ENCODE results near the gene EFCAB5. TPM values are rescaled to one million over a fixed set of nuclear protein-coding genes. Genes with fewer than 3 reads are reported as not detected.

The EFCAB5 gene
- total RNA-seq, 1 experiment from 2014 or later, result 0.39 TPM

DNA sequence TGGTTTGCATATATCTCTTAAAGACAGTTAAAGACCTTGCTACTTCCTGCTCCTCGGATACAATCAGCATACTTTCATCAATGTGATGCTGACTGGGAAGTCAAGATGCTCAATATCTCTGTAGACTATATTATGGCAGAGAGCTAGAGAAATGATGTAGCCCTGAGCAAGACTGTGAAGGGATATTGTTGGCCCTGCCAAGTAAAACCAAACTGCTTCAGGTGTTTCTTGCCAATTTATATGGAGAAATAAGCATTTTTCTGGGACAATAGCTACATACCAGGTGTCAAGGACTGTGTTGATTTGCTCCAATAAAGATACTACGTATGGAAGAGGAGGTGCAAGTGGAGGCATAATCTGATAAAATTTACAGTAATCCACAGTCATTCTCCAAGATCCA lies 4.7 kb upstream of the EFCAB5 start:
- no peak overlapping the region for H3K27ac ChIP-seq (ENCODE audit: low read length)
- H3K4me1 ChIP-seq (ENCODE audit: control insufficient read depth, insufficient read depth, low read length), result peaks cover 8% of the 10 kb centered on the region
- POLR2A ChIA-PET, result no interaction called here
- intact Hi-C loops (cut with micrococcal nuclease; ENCODE audit: unreplicated experiment) (loop anchor here (2.0 kb wide), 1 partner anchor 84 kb away; no protein-coding TSS in a partner anchor), in situ Hi-C loops (cut with HindIII; ENCODE audit: low pct_unique_long_range_greater_than_20kb, low sequenced_read_pairs) (no loop called here)
- no TSS peak for BruUV-seq (replicated peaks)
- TF ChIP-seq, protein P1, sequence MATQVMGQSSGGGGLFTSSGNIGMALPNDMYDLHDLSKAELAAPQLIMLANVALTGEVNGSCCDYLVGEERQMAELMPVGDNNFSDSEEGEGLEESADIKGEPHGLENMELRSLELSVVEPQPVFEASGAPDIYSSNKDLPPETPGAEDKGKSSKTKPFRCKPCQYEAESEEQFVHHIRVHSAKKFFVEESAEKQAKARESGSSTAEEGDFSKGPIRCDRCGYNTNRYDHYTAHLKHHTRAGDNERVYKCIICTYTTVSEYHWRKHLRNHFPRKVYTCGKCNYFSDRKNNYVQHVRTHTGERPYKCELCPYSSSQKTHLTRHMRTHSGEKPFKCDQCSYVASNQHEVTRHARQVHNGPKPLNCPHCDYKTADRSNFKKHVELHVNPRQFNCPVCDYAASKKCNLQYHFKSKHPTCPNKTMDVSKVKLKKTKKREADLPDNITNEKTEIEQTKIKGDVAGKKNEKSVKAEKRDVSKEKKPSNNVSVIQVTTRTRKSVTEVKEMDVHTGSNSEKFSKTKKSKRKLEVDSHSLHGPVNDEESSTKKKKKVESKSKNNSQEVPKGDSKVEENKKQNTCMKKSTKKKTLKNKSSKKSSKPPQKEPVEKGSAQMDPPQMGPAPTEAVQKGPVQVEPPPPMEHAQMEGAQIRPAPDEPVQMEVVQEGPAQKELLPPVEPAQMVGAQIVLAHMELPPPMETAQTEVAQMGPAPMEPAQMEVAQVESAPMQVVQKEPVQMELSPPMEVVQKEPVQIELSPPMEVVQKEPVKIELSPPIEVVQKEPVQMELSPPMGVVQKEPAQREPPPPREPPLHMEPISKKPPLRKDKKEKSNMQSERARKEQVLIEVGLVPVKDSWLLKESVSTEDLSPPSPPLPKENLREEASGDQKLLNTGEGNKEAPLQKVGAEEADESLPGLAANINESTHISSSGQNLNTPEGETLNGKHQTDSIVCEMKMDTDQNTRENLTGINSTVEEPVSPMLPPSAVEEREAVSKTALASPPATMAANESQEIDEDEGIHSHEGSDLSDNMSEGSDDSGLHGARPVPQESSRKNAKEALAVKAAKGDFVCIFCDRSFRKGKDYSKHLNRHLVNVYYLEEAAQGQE (IDR thresholded peaks at IDR 0.05; ENCODE audit: insufficient read depth in 1 of 2, low read depth in 2 of 2, low read length in 1 of 2), result no peak
- TF ChIP-seq SIN3A (IDR thresholded peaks at IDR 0.05; ENCODE audit: borderline replicate concordance, insufficient read depth, low read depth, low read length), result no peak
- TF ChIP-seq, protein P2, sequence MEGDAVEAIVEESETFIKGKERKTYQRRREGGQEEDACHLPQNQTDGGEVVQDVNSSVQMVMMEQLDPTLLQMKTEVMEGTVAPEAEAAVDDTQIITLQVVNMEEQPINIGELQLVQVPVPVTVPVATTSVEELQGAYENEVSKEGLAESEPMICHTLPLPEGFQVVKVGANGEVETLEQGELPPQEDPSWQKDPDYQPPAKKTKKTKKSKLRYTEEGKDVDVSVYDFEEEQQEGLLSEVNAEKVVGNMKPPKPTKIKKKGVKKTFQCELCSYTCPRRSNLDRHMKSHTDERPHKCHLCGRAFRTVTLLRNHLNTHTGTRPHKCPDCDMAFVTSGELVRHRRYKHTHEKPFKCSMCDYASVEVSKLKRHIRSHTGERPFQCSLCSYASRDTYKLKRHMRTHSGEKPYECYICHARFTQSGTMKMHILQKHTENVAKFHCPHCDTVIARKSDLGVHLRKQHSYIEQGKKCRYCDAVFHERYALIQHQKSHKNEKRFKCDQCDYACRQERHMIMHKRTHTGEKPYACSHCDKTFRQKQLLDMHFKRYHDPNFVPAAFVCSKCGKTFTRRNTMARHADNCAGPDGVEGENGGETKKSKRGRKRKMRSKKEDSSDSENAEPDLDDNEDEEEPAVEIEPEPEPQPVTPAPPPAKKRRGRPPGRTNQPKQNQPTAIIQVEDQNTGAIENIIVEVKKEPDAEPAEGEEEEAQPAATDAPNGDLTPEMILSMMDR (IDR thresholded peaks at IDR 0.05), result no peak
- no peak for TF ChIP-seq TCF7L2 (IDR thresholded peaks at IDR 0.05; ENCODE audit: low read depth, low read length)
- TF ChIP-seq POLR2AphosphoS5 (IDR thresholded peaks at IDR 0.05; ENCODE audit: low read depth, low read length), result no peak
- no peaks in the 10 kb centered on the region for H3K9me3 ChIP-seq (ENCODE audit: control insufficient read depth, insufficient read depth, low read depth, low read length)
- no peaks in the 10 kb centered on the region for H3K36me3 ChIP-seq (ENCODE audit: control insufficient read depth, insufficient read depth, low read length)
- H3K27me3 ChIP-seq (ENCODE audit: control insufficient read depth, insufficient read depth, low read length), result no peaks in the 10 kb centered on the region
- no peak overlapping the region for H3K4me3 ChIP-seq (ENCODE audit: low read depth in 2 of 2, low read length in 2 of 2)
- ATAC-seq (no peak), DNase-seq (ENCODE audit: low read depth, low spot score) (no peak)
- CTCF ChIA-PET, result interaction anchor here (0.7 kb wide), 1 partner anchor 10 kb away, joined by 3 read pairs; no protein-coding TSS in a partner anchor

DNA sequence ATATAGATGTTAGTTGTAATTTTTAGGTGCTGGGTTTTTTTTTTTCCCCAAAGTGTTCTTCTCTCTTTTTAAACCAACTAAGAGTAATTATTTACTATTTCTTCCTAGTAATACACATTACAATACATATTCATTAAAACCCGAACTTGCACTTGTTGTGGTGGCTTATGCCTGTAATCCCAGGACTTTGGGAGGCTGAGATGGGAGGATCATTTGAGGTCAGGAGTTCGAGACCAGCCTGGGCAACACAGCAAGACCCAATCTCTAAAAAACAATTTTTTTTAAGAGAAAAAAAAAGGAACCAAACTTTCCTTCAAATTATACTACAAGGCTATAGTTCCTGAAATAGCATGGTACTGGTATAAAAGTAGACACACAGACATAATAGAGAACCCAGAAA lies 3.8 kb downstream of the EFCAB5 start:
- POLR2A ChIA-PET, result no interaction called here
- Histone ChIP-seq H3K9me3 (ENCODE audit: control insufficient read depth, insufficient read depth, low read depth, low read length) (no peaks in the 10 kb centered on the region), H3K27me3 (ENCODE audit: control insufficient read depth, insufficient read depth, low read length) (no peaks in the 10 kb centered on the region), H3K4me1 (ENCODE audit: control insufficient read depth, insufficient read depth, low read length) (no peaks in the 10 kb centered on the region), H3K4me3 (ENCODE audit: low read depth in 2 of 2, low read length in 2 of 2) (no peak overlapping the region), H3K36me3 (ENCODE audit: control insufficient read depth, insufficient read depth, low read length) (no peaks in the 10 kb centered on the region), H3K27ac (ENCODE audit: low read length) (no peak overlapping the region)
- in situ Hi-C loops (cut with HindIII; ENCODE audit: low pct_unique_long_range_greater_than_20kb, low sequenced_read_pairs), result no loop called here
- CTCF ChIA-PET, result interaction anchor here (0.6 kb wide), 1 partner anchor 37 kb away, joined by 9 read pairs; no protein-coding TSS in a partner anchor
- no TSS peak for BruUV-seq (replicated peaks)
- no peak for DNase-seq (ENCODE audit: low read depth, low spot score)
- TF ChIP-seq SIN3A (IDR thresholded peaks at IDR 0.05; ENCODE audit: borderline replicate concordance, insufficient read depth, low read depth, low read length), result no peak
- TF ChIP-seq TCF7L2 (IDR thresholded peaks at IDR 0.05; ENCODE audit: low read depth, low read length), result no peak
- TF ChIP-seq, protein P1 (IDR thresholded peaks at IDR 0.05; ENCODE audit: insufficient read depth in 1 of 2, low read depth in 2 of 2, low read length in 1 of 2), result no peak
- no peak for TF ChIP-seq POLR2AphosphoS5 (IDR thresholded peaks at IDR 0.05; ENCODE audit: low read depth, low read length)
- TF ChIP-seq, protein P2 (IDR thresholded peaks at IDR 0.05), result no peak
- no peak for ATAC-seq
- intact Hi-C loops (cut with micrococcal nuclease; ENCODE audit: unreplicated experiment), result no loop called here
